Gastroesophageal sphincter (tissue), 3 donors: ENCODE data around the gene SLC38A5.
A peak's percentile ranks its signal among the peaks of the same experiment; 100 is the strongest.

Experiments
- CTCF ChIP-seq, 4 experiments: fragments of 200-600 bp in 2 of 4; fragments of 450-650 bp in 2 of 4; sonication (generic) in 1 of 4; IDR thresholded peaks; one replicate each; pipeline ENCODE4 v1.5.1; 2017 to 2019; ENCODE audit warnings: antibody characterized with exemption in 4 of 4, mild to moderate bottlenecking in 2 of 4, moderate library complexity in 2 of 4
- EP300 ChIP-seq: sonication (generic); formaldehyde crosslinking; IDR thresholded peaks from one replicate; pipeline ENCODE4 v1.6.1; 2017; ENCODE audit warnings: antibody characterized with exemption, mild to moderate bottlenecking
- POLR2A ChIP-seq, 2 donors: fragments of 450-650 bp; IDR thresholded peaks; one replicate each; pipeline ENCODE4 v1.6.1; 2017; ENCODE audit warnings: antibody characterized with exemption in 2 of 2, mild to moderate bottlenecking in 2 of 2, moderate library complexity in 1 of 2
- POLR2AphosphoS5 ChIP-seq: sonication (generic); formaldehyde crosslinking; IDR thresholded peaks from one replicate; pipeline ENCODE4 v1.6.1; 2017; ENCODE audit warnings: antibody characterized with exemption

- TF ChIP-seq CTCF (IDR thresholded peaks at IDR 0.05) = peak in 1 of 4 experiments; percentile 24
- no peak for TF ChIP-seq POLR2A (IDR thresholded peaks at IDR 0.05)
- TF ChIP-seq POLR2AphosphoS5 = no peak
- no peak for TF ChIP-seq EP300
Measured at GRCh38 chrX:48493890-48494364, 23.9 kb upstream of the SLC38A5 start.
